GM12878 (cell line): ENCODE measurements around the gene BRD2. TPM values are rescaled to one million over a fixed set of nuclear protein-coding genes. Genes with fewer than 3 reads are reported as not detected.

ENCODE experiments used
- BACH1 ChIP-seq: fragments of 450-650 bp; IDR thresholded peaks from 2 replicates; pipeline ENCODE4 v1.6.1; 2017; ENCODE audit warnings: mild to moderate bottlenecking, borderline replicate concordance
- E4F1 ChIP-seq: fragments of 450-650 bp; IDR thresholded peaks from 2 replicates; pipeline ENCODE4 v1.6.1; 2018; ENCODE audit warnings: borderline replicate concordance, mild to moderate bottlenecking; ENCODE audit not compliant: partially characterized antibody
- EP300 ChIP-seq, 2 experiments: fragments of 150-350 bp in 1 of 2; IDR thresholded peaks; 2 replicates each; pipeline ENCODE4 v1.6.1; 2011 to 2012; ENCODE audit warnings: low read depth in 2 of 2, low read length in 2 of 2, borderline replicate concordance in 1 of 2, improper control_type of control experiment in 1 of 2, inconsistent platforms in 1 of 2; ENCODE audit not compliant: control insufficient read depth in 1 of 2
- EZH2 ChIP-seq: IDR thresholded peaks from 2 replicates; pipeline ENCODE4 v1.6.1; 2012; ENCODE audit warnings: low read depth, mild to moderate bottlenecking, control low read depth, inconsistent platforms, low read length, borderline replicate concordance; ENCODE audit not compliant: control insufficient read depth
- IRF4 ChIP-seq: IDR thresholded peaks from 2 replicates; pipeline ENCODE4 v1.6.1; 2011; ENCODE audit warnings: low read depth, low read length
- JUNB ChIP-seq: IDR thresholded peaks from 2 replicates; pipeline ENCODE4 v1.6.1; 2016; ENCODE audit warnings: antibody characterized with exemption, mild to moderate bottlenecking
- LARP7 ChIP-seq: fragments of 450-650 bp; IDR thresholded peaks from 2 replicates; pipeline ENCODE4 v1.6.1; 2017; ENCODE audit warnings: mild to moderate bottlenecking
- RAD21 ChIP-seq: IDR thresholded peaks from 2 replicates; pipeline ENCODE4 v1.6.1; 2011; ENCODE audit warnings: mild to moderate bottlenecking, low read depth, low read length, moderate library complexity; ENCODE audit not compliant: insufficient read depth
- SIX5 ChIP-seq: IDR thresholded peaks from 2 replicates; pipeline ENCODE4 v1.6.1; 2011; ENCODE audit warnings: mild to moderate bottlenecking, low read depth, low read length, moderate library complexity; ENCODE audit not compliant: severe bottlenecking
- SMAD5 ChIP-seq: IDR thresholded peaks from 2 replicates; pipeline ENCODE4 v1.6.1; 2016; ENCODE audit warnings: antibody characterized with exemption, low read depth
- SPI1 ChIP-seq: IDR thresholded peaks from 2 replicates; pipeline ENCODE4 v1.6.1; 2011; ENCODE audit warnings: low read depth, mild to moderate bottlenecking, low read length, moderate library complexity, borderline replicate concordance; ENCODE audit not compliant: insufficient read depth
- SRF ChIP-seq, 2 experiments: IDR thresholded peaks; 2 replicates each; pipeline ENCODE4 v1.6.1; 2011; ENCODE audit warnings: low read depth in 2 of 2, low read length in 2 of 2, mild to moderate bottlenecking in 1 of 2, moderate library complexity in 1 of 2
- TCF3 ChIP-seq: IDR thresholded peaks from 2 replicates; pipeline ENCODE4 v1.6.1; 2012; ENCODE audit warnings: low read depth, mild to moderate bottlenecking, low read length, borderline replicate concordance; ENCODE audit not compliant: insufficient read depth
- YBX1 ChIP-seq: fragments of 450-650 bp; IDR thresholded peaks from 2 replicates; pipeline ENCODE4 v1.6.1; 2016; ENCODE audit warnings: antibody characterized with exemption
- ZBED1 ChIP-seq: IDR thresholded peaks from 2 replicates; pipeline ENCODE4 v1.6.1; 2016; ENCODE audit warnings: borderline replicate concordance
- ZBTB4 ChIP-seq: fragments of 450-650 bp; formaldehyde crosslinking; IDR thresholded peaks from 2 replicates; pipeline ENCODE4 v1.4.0; 2022; ENCODE audit warnings: mild to moderate bottlenecking, moderate library complexity
- polyA plus RNA-seq, 11 experiments: library from polyadenylated mRNA; depleted of rRNA in 4 of 11; unstranded in 6 of 11; stranded (reverse) in 5 of 11; fragments of >200 nt; fragmentation: Nextera tagmentation in 4 of 11; fragmentation: Illumina TruSeq in 1 of 11; extraction: Ambion mirVana in 4 of 11; extraction: Trizol in 1 of 11; gene quantifications; 1 replicate in 1 of 11; 2 replicates in 10 of 11; pipeline versions ENCODE4 v1.2.1 to v1.2.3, GENCODE V29; 2011 to 2016; ENCODE audit warnings: inconsistent platforms in 2 of 11, missing spikeins in 2 of 11, low read depth in 1 of 11
- total RNA-seq, 4 experiments: library from RNA; depleted of rRNA in 3 of 4; stranded (reverse); fragments of >200 nt in 3 of 4; fragmentation: Illumina TruSeq in 1 of 4; extraction: Trizol in 1 of 4; gene quantifications; 2 replicates each; pipeline versions ENCODE4 v1.2.1 to v1.2.3, GENCODE V29; 2013 to 2021
- TF ChIP-seq, protein P1 (sequence below): fragments of 450-650 bp; IDR thresholded peaks from 2 replicates; pipeline ENCODE4 v1.6.1; 2017; ENCODE audit warnings: mild to moderate bottlenecking, low read depth, inconsistent platforms; ENCODE audit not compliant: poor library complexity, severe bottlenecking
- TF ChIP-seq, protein P2 (sequence below): fragments of 450-650 bp; IDR thresholded peaks from 2 replicates; pipeline ENCODE4 v1.6.1; 2017; ENCODE audit warnings: low read depth, mild to moderate bottlenecking, moderate library complexity
- TF ChIP-seq, protein P3 (sequence below): fragments of 450-650 bp; IDR thresholded peaks from 2 replicates; pipeline ENCODE4 v1.6.1; 2016; ENCODE audit warnings: mild to moderate bottlenecking

BRD2 gene
- total and polyA plus RNA-seq, 10 of the 15 experiments (the other 5 are each of a cell fraction or from before 2014, with no cell fraction given) = 32.2 to 239 (median 139) TPM

- no peak for TF ChIP-seq TCF3
- TF ChIP-seq LARP7 = no peak
- TF ChIP-seq BACH1 = 0 out of 2 replicates have a peak, but pooled peaks have one; percentile 26
- no peak for TF ChIP-seq SIX5
- TF ChIP-seq E4F1 = no peak
- TF ChIP-seq IRF4 = no peak
- no peak for TF ChIP-seq EZH2
- TF ChIP-seq RAD21 = 0 out of 2 replicates have a peak, but pooled peaks have one; percentile 4
- TF ChIP-seq YBX1 = no peak
- 0 out of 2 replicates have a peak, but pooled peaks have one; percentile 37 for TF ChIP-seq SMAD5
- no peak for TF ChIP-seq EP300 (IDR thresholded peaks at IDR 0.05; ENCODE audit: borderline replicate concordance in 1 of 2, control insufficient read depth in 1 of 2, low read depth in 2 of 2, low read length in 2 of 2)
- TF ChIP-seq, protein P1, sequence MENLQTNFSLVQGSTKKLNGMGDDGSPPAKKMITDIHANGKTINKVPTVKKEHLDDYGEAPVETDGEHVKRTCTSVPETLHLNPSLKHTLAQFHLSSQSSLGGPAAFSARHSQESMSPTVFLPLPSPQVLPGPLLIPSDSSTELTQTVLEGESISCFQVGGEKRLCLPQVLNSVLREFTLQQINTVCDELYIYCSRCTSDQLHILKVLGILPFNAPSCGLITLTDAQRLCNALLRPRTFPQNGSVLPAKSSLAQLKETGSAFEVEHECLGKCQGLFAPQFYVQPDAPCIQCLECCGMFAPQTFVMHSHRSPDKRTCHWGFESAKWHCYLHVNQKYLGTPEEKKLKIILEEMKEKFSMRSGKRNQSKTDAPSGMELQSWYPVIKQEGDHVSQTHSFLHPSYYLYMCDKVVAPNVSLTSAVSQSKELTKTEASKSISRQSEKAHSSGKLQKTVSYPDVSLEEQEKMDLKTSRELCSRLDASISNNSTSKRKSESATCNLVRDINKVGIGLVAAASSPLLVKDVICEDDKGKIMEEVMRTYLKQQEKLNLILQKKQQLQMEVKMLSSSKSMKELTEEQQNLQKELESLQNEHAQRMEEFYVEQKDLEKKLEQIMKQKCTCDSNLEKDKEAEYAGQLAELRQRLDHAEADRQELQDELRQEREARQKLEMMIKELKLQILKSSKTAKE = peak; percentile 26
- TF ChIP-seq ZBED1 = no peak
- no peak for TF ChIP-seq ZBTB4 (CRISPR knock-in tag)
- no peak for TF ChIP-seq SRF (IDR thresholded peaks at IDR 0.05; ENCODE audit: low read depth in 2 of 2, low read length in 2 of 2)
- TF ChIP-seq JUNB = no peak
- TF ChIP-seq, protein P2, sequence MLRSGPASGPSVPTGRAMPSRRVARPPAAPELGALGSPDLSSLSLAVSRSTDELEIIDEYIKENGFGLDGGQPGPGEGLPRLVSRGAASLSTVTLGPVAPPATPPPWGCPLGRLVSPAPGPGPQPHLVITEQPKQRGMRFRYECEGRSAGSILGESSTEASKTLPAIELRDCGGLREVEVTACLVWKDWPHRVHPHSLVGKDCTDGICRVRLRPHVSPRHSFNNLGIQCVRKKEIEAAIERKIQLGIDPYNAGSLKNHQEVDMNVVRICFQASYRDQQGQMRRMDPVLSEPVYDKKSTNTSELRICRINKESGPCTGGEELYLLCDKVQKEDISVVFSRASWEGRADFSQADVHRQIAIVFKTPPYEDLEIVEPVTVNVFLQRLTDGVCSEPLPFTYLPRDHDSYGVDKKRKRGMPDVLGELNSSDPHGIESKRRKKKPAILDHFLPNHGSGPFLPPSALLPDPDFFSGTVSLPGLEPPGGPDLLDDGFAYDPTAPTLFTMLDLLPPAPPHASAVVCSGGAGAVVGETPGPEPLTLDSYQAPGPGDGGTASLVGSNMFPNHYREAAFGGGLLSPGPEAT = peak; percentile 46; the same call in 1 of the 2 replicates
- TF ChIP-seq SPI1 = peak; percentile 43; the same call in 1 of the 2 replicates
- TF ChIP-seq, protein P3, sequence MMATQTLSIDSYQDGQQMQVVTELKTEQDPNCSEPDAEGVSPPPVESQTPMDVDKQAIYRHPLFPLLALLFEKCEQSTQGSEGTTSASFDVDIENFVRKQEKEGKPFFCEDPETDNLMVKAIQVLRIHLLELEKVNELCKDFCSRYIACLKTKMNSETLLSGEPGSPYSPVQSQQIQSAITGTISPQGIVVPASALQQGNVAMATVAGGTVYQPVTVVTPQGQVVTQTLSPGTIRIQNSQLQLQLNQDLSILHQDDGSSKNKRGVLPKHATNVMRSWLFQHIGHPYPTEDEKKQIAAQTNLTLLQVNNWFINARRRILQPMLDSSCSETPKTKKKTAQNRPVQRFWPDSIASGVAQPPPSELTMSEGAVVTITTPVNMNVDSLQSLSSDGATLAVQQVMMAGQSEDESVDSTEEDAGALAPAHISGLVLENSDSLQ = no peak
Measured at GRCh38 chr6:33018904-33019303, 50.5 kb downstream of the BRD2 start (continued).
